ENCODE measurements around the gene RPS25.
"Not testable (repeated sequence)": the region's sequence is repeated elsewhere in the genome, so short reads cannot be mapped to it uniquely, and the experiment has no call there.

The RPS25 gene

GRCh38 chr11:119038884-119039283, 20.7 kb upstream of the RPS25 start:
- DNase-seq, result no peak

GRCh38 chr11:119034813-119035212, 16.7 kb upstream of the RPS25 start:
- no peak for DNase-seq

- not testable (repeated sequence) for DNase-seq
These were observed 15.3 kb upstream of the RPS25 start for GRCh38 chr11:119033421-119033820.

- no peak for DNase-seq
These were observed 13.8 kb upstream of the RPS25 start for GRCh38 chr11:119031912-119032280.

GRCh38 chr11:119030329-119031047, 12.3 kb upstream of the RPS25 start, which contains the start of gene SLC37A4:
SLC37A4 (minus strand) TSS chr11:119030877.
- peak; percentile 59 to 97 (median 91) for DNase-seq

GRCh38 chr11:119030029-119030328, 11.8 kb upstream of the RPS25 start:
- DNase-seq, result peak in 1 of 14 donors; percentile 44

- peak in 9 of 14 donors; percentile 6 to 51 (median 18) for DNase-seq
These were observed 11.3 kb upstream of the RPS25 start for GRCh38 chr11:119029340-119030028.

GRCh38 chr11:119029069-119029339, 10.9 kb upstream of the RPS25 start:
- DNase-seq, result no peak

GRCh38 chr11:119028346-119029068, 10.4 kb upstream of the RPS25 start:
- DNase-seq, result no peak

GRCh38 chr11:119027561-119028345, 9.6 kb upstream of the RPS25 start:
- no peak for DNase-seq

GRCh38 chr11:119026970-119027369, 8.8 kb upstream of the RPS25 start:
- no peak for DNase-seq

- DNase-seq, result no peak
These were observed 8.0 kb upstream of the RPS25 start for GRCh38 chr11:119025978-119026766.

- no peak for DNase-seq
These were observed 7.4 kb upstream of the RPS25 start for GRCh38 chr11:119025541-119025940.

- no peak for DNase-seq
These were observed 6.9 kb upstream of the RPS25 start for GRCh38 chr11:119025099-119025473.

- no peak for DNase-seq
These were observed 6.4 kb upstream of the RPS25 start for GRCh38 chr11:119024430-119025098.

GRCh38 chr11:119023741-119024140, 5.6 kb upstream of the RPS25 start:
- no peak for DNase-seq

GRCh38 chr11:119021631-119022030, 3.5 kb upstream of the RPS25 start:
- DNase-seq, result no peak

- DNase-seq, result no peak
These were observed 1.9 kb upstream of the RPS25 start for GRCh38 chr11:119019996-119020395.

- DNase-seq, result not testable (repeated sequence)
These were observed 766 bp downstream of the RPS25 start for GRCh38 chr11:119017377-119017776.

- no peak for DNase-seq
These were observed 1.7 kb downstream of the RPS25 start for GRCh38 chr11:119016216-119017009.

All from C1 segment of cervical spinal cord (tissue), 14 donors.